Right cardiac atrium (tissue), 5 donors: ENCODE results near the gene CLEC4E. TPM values are rescaled to one million over a fixed set of nuclear protein-coding genes. Genes with fewer than 3 reads are reported as not detected.
"Not testable (repeated sequence)": the region's sequence is repeated elsewhere in the genome, so short reads cannot be mapped to it uniquely, and the experiment has no call there.

Source experiments
- ATAC-seq, 2 donors: fragments of 200-7000 bp; cut with Tn5 transposase; one replicate each; pipeline versions ENCODE4 v1.8.0 to v1.9.1; 2020; ENCODE audit warnings: moderate library complexity in 2 of 2, mild to moderate bottlenecking in 1 of 2
- DNase-seq, 3 donors: peaks; one replicate each; pipeline ENCODE4 v3.0.0-alpha.2; 2020
- H3K27ac ChIP-seq: one replicate; pipeline ENCODE4 v1.5.1; 2013; ENCODE audit warnings: mild to moderate bottlenecking, low read length, control low read depth, moderate library complexity
- H3K27me3 ChIP-seq: one replicate; pipeline ENCODE4 v1.6.1; 2013; ENCODE audit not compliant: control insufficient read depth, insufficient read depth
- H3K4me1 ChIP-seq: one replicate; pipeline ENCODE4 v1.6.1; 2013; ENCODE audit warnings: low read length; ENCODE audit not compliant: control insufficient read depth, insufficient read depth
- H3K4me3 ChIP-seq: one replicate; pipeline ENCODE4 v1.5.1; 2013; ENCODE audit warnings: low read length, control low read depth
- H3K9me3 ChIP-seq: one replicate; pipeline ENCODE4 v1.6.1; 2013; ENCODE audit warnings: low read length; ENCODE audit not compliant: control insufficient read depth
- WGBS: extraction: QIAGEN DNeasy Blood & Tissue Kit; methylation state at CpG from one replicate; pipeline ENCODE4 v1.1.7; 2013; 5-methylcytosine and 5-hydroxymethylcytosine counted together
- intact Hi-C, 4 donors: fragments of 100-400 bp; cut with DNase I; formaldehyde crosslinking; loops; one replicate each; pipeline versions ENCODE4 v1.11.0 to v1.14.0; 2022 to 2023
- polyA plus RNA-seq: library from polyadenylated mRNA; stranded (reverse); fragments of 200-250 nt; gene quantifications from one replicate; pipeline ENCODE4 v1.2.3, GENCODE V29; 2013
- total RNA-seq, 4 donors: library from RNA; stranded (reverse); fragmentation: NEBNext Ultra II Directional; extraction: Animal tissue kit (Norgen Biotek cat#: 25700); gene quantifications; one replicate each; pipeline ENCODE4 v1.2.1, GENCODE V29; 2021
- donor health status: healthy with polysubstance abuse.
- donor health status: DM: no; HTN: yes; CAD: no.
- donor health status: DM: no; HTN: no; CAD: no.
- donor health status: DM: no; HTN: yes; CAD: no; lungs with severe emphysema.
- donor health status: DM: yes; HTN: yes; CAD: no.

CLEC4E gene
- total and polyA plus RNA-seq, 5 donors = 0.95 to 4.5 (median 1.9) TPM

DNA sequence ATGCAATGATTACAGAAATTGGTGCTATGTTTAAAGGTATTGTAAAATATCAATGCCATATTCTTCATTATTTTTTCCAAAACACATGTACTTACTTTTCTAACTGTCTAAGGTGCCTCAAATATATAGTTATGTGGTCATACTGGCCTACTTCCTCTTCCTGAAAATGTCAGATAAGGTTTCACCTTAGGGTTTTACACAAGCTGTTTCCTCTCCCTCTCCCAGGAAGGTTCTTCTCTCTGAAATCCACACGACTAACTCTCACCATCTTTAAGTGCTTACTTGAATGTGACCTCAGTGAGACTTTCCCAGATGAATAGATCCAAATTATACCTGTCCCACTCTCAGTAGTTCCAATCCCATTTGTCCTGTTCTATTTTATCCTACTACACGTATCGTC lies 39.0 kb downstream of the CLEC4E start:
- WGBS = 65% methylated on average over 3 of the region's 3 CpGs
- H3K4me3 ChIP-seq = no peak overlapping the region
- no peaks in the 10 kb centered on the region for H3K4me1 ChIP-seq
- H3K27me3 ChIP-seq = no peaks in the 10 kb centered on the region
- DNase-seq (no peak), ATAC-seq (no peak)
- H3K27ac ChIP-seq = no peak overlapping the region
- H3K9me3 ChIP-seq = no peaks in the 10 kb centered on the region
- intact Hi-C loops = no loop called here

DNA sequence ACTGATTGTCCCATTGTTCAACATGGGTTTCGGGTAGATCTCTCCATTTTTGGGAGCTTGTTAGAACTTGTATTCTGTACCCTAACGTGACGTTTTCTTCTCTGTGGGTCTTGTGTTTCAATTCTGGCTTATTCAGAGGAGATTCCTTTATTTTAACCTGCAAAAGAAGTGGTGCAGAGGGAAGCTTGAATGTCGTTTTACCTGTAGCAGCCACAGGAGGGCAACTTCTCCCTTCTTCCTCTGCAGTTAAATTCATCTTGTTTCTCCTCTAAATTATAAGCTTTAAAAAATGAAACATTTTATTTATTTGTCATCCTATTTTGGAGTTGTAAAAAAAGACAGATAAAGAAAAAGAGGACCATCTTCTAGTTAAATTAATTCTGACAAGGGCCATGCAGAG lies 41.1 kb downstream of the CLEC4E start:
- H3K4me1 ChIP-seq = no peaks in the 10 kb centered on the region
- H3K27ac ChIP-seq = no peak overlapping the region
- ATAC-seq (no peak), DNase-seq (no peak)
- no peaks in the 10 kb centered on the region for H3K9me3 ChIP-seq
- 48% methylated on average over 4 of the region's 4 CpGs for WGBS
- intact Hi-C loops = no loop called here
- H3K27me3 ChIP-seq = no peaks in the 10 kb centered on the region
- no peak overlapping the region for H3K4me3 ChIP-seq

DNA sequence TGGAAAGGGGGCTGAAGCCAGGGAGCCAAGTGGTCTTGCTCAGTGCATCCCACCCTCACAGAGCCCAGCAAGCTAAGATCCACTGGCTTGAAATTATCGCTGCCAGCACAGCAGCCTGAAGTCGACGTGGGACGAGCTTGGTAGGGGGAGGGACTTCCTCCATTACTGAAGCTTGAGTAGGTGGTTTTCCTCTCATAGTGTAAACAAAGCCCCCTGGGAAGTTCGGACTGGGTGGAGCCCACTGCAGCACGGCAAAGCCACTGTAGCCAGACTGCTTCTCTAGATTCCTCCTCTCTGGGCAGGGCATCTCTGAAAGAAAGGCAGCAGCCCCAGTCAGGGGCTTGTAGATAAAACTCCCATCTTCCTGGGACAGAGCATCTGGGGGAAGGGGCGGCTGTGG lies 44.6 kb downstream of the CLEC4E start:
- ATAC-seq, H3K9me3 ChIP-seq, intact Hi-C loops, DNase-seq, H3K27me3 ChIP-seq, H3K4me3 ChIP-seq, H3K4me1 ChIP-seq, H3K27ac ChIP-seq: not testable (repeated sequence)
- whole genome bisulfite sequencing = 53% methylated on average over 7 of the region's 7 CpGs

DNA sequence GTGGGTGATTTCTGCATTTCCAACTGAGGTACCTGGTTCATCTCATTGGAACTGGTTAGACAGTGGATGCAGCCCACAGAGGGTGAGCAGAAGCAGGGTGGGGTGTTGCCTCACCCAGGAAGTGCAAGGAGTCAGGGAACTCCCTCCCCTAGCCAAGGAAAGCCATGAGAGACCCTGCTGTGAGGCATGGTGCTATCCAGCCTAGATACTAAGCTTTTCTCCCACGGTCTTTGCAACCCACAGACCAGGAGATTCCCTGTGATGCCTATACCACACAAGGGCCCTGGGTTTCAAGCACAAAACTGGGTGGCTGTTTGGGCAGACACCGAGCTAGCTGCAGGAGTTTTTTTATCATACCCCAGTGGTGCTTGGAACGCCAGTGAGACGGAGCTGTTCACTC lies 45.0 kb downstream of the CLEC4E start:
- H3K27ac ChIP-seq, intact Hi-C loops, H3K4me1 ChIP-seq, H3K9me3 ChIP-seq, H3K27me3 ChIP-seq, DNase-seq, H3K4me3 ChIP-seq, ATAC-seq: not testable (repeated sequence)
- 82% methylated on average over 4 of the region's 4 CpGs for WGBS

DNA sequence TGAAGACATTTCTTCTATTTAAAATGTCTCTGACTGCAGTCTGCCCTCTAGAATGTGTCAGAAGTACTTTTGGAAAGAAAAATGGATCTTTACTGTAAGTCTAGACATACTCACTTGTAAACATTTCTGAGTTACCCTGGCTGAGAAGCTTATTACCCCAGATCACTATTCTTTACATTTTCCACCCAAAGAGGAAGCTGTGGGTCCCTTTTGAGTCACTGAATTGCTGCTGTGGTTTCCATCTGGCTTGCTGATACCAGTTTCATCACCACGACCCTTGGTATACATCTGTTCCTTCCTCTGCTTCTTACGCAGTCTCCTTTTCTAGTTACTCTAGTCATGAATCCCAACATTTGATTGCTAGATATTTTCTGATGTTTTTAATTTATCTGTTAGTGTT lies 47.6 kb downstream of the CLEC4E start:
- no peak overlapping the region for H3K4me3 ChIP-seq
- no peaks in the 10 kb centered on the region for H3K4me1 ChIP-seq
- 36% methylated on average over 2 of the region's 2 CpGs for WGBS
- H3K9me3 ChIP-seq = no peaks in the 10 kb centered on the region
- no peak for DNase-seq
- intact Hi-C loops = no loop called here
- H3K27ac ChIP-seq = no peak overlapping the region
- H3K27me3 ChIP-seq = no peaks in the 10 kb centered on the region
- ATAC-seq = peak; percentile 29 to 63

DNA sequence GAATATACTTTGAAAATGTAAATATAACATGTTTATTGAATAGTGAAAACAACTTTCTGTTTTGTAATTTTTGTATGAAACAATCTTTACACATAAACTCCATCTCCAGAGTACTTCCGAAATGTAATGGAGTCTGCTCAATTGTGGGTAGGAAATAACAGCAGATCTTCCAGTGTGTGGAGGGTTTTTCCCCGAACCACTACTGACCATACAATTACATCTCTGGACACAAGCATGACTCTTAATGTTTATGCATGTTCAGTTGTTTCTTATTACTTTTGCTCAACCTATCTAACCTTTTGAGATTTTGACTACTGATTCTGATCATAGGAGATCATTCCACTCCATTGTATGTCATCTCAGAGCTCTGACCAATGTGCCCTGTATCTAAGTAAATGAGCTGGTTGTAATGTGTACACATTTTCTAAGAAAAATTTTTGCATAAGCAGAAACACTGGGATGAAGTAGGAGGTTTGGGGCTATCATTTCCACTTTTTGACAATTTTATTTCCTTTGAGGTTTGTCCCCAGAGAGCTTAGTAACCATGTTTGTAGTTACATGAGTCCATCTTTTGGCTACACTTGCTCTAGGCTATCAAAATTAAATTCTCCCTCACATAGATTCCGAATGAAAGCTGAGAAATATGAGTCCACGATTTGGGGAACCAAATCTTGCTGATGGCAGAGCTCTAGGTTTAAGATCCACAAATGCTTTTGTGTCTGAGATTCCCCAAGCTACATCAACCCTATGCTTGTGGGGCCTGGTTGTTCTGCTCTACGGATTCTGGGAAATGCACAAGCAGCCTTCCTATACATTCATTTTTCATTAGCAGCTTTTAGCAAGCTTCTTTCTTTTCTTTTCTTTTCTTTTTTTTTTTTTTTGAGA lies 48.8 kb downstream of the CLEC4E start:
- no peak overlapping the region for H3K27ac ChIP-seq
- no peak overlapping the region for H3K4me3 ChIP-seq
- no peaks in the 10 kb centered on the region for H3K27me3 ChIP-seq
- H3K9me3 ChIP-seq = no peaks in the 10 kb centered on the region
- no peaks in the 10 kb centered on the region for H3K4me1 ChIP-seq
- intact Hi-C loops = no loop called here
- DNase-seq (no peak), ATAC-seq (no peak)
- 72% methylated on average over 5 of the region's 5 CpGs for WGBS

Other genes starting within 250 kb of the CLEC4E start
- not detected for gene CLEC6A, start 84.9 kb downstream of the CLEC4E start, total RNA-seq
- not detected for gene CLEC6A, start 84.9 kb downstream of the CLEC4E start, polyA plus RNA-seq
- gene CLEC4D, start 27.4 kb downstream of the CLEC4E start, total RNA-seq = under 1 TPM in 1 of 4 donors, not detected in 3; 0.26 TPM
- gene CLEC4D, start 27.4 kb downstream of the CLEC4E start, polyA plus RNA-seq = not detected
- not detected for gene AICDA, start 72.0 kb upstream of the CLEC4E start, total RNA-seq
- gene AICDA, start 72.0 kb upstream of the CLEC4E start, polyA plus RNA-seq = not detected
- 10 to 100 TPM; 13.5 to 44.5 (median 22.6) TPM for gene MFAP5, start 121.9 kb upstream of the CLEC4E start, total RNA-seq
- gene MFAP5, start 121.9 kb upstream of the CLEC4E start, polyA plus RNA-seq = 49.4 TPM
- 10 to 100 TPM; 11.3 to 17.6 (median 15.3) TPM for gene RIMKLB, start 157.1 kb upstream of the CLEC4E start, total RNA-seq
- 12.0 TPM for gene RIMKLB, start 157.1 kb upstream of the CLEC4E start, polyA plus RNA-seq